Measurements from ENCODE around the gene SLC9A5.

SLC9A5 gene

GRCh38 chr16:67216612-67217490 is 31.9 kb upstream of the SLC9A5 start:
- no peak for DNase-seq

GRCh38 chr16:67223992-67224391 is 24.8 kb upstream of the SLC9A5 start:
- DNase-seq, result no peak

- no peak for DNase-seq
These were observed 22.4 kb upstream of the SLC9A5 start for GRCh38 chr16:67226295-67226803.

- peak; percentile 86 for DNase-seq
These were observed 21.8 kb upstream of the SLC9A5 start, which contains the start of gene TMEM208 for GRCh38 chr16:67226804-67227566. TSS of gene TMEM208 (plus strand) at chr16:67227130. CDS start at chr16:67227219, 89 bp downstream.

GRCh38 chr16:67227567-67227921 is 21.2 kb upstream of the SLC9A5 start:
- no peak for DNase-seq

- no peak for DNase-seq
These were observed 20.6 kb upstream of the SLC9A5 start for GRCh38 chr16:67228034-67228785.

- DNase-seq, result no peak
These were observed 19.9 kb upstream of the SLC9A5 start for GRCh38 chr16:67228905-67229304.

- no peak for DNase-seq
These were observed 18.6 kb upstream of the SLC9A5 start for GRCh38 chr16:67229906-67230808.

GRCh38 chr16:67230809-67231660 is 17.7 kb upstream of the SLC9A5 start:
- DNase-seq, result no peak

GRCh38 chr16:67233596-67233995 is 15.2 kb upstream of the SLC9A5 start:
- DNase-seq, result no peak

GRCh38 chr16:67234180-67234597 is 14.6 kb upstream of the SLC9A5 start:
- no peak for DNase-seq

GRCh38 chr16:67235816-67236562 is 12.8 kb upstream of the SLC9A5 start:
- DNase-seq, result no peak

GRCh38 chr16:67236563-67237395 is 12.0 kb upstream of the SLC9A5 start:
- DNase-seq, result no peak

- DNase-seq, result no peak
These were observed 11.1 kb upstream of the SLC9A5 start for GRCh38 chr16:67237396-67238277.

- DNase-seq, result no peak
These were observed 10.6 kb upstream of the SLC9A5 start for GRCh38 chr16:67238278-67238575.

- DNase-seq, result no peak
These were observed 9.8 kb upstream of the SLC9A5 start for GRCh38 chr16:67238806-67239470.

- no peak for DNase-seq
These were observed 8.3 kb upstream of the SLC9A5 start for GRCh38 chr16:67240506-67240905.
